Right cardiac atrium (tissue), 5 donors: ENCODE data around the gene MSH3. TPM values are rescaled to one million over a fixed set of nuclear protein-coding genes. Genes with fewer than 3 reads are reported as not detected.
A peak's percentile ranks its signal among the peaks of the same experiment; 100 is the strongest.
"Not testable (repeated sequence)": the region's sequence is repeated elsewhere in the genome, so short reads cannot be mapped to it uniquely, and the experiment has no call there.

Experiments used
- ATAC-seq, 2 donors: fragments of 200-7000 bp; cut with Tn5 transposase; one replicate each; pipeline versions ENCODE4 v1.8.0 to v1.9.1; 2020; ENCODE audit warnings: moderate library complexity in 2 of 2, mild to moderate bottlenecking in 1 of 2
- DNase-seq, 3 donors: peaks; one replicate each; pipeline ENCODE4 v3.0.0-alpha.2; 2020
- H3K27ac ChIP-seq: one replicate; pipeline ENCODE4 v1.5.1; 2013; ENCODE audit warnings: mild to moderate bottlenecking, low read length, control low read depth, moderate library complexity
- H3K27me3 ChIP-seq: one replicate; pipeline ENCODE4 v1.6.1; 2013; ENCODE audit not compliant: control insufficient read depth, insufficient read depth
- H3K4me1 ChIP-seq: one replicate; pipeline ENCODE4 v1.6.1; 2013; ENCODE audit warnings: low read length; ENCODE audit not compliant: control insufficient read depth, insufficient read depth
- H3K4me3 ChIP-seq: one replicate; pipeline ENCODE4 v1.5.1; 2013; ENCODE audit warnings: low read length, control low read depth
- H3K9me3 ChIP-seq: one replicate; pipeline ENCODE4 v1.6.1; 2013; ENCODE audit warnings: low read length; ENCODE audit not compliant: control insufficient read depth
- WGBS: extraction: QIAGEN DNeasy Blood & Tissue Kit; methylation state at CpG from one replicate; pipeline ENCODE4 v1.1.7; 2013; 5-methylcytosine and 5-hydroxymethylcytosine counted together
- intact Hi-C, 4 donors: fragments of 100-400 bp; cut with DNase I; formaldehyde crosslinking; loops; one replicate each; pipeline versions ENCODE4 v1.11.0 to v1.14.0; 2022 to 2023
- polyA plus RNA-seq: library from polyadenylated mRNA; stranded (reverse); fragments of 200-250 nt; gene quantifications from one replicate; pipeline ENCODE4 v1.2.3, GENCODE V29; 2013
- total RNA-seq, 4 donors: library from RNA; stranded (reverse); fragmentation: NEBNext Ultra II Directional; extraction: Animal tissue kit (Norgen Biotek cat#: 25700); gene quantifications; one replicate each; pipeline ENCODE4 v1.2.1, GENCODE V29; 2021
- donor health status: healthy with polysubstance abuse.
- donor health status: DM: no; HTN: yes; CAD: no.
- donor health status: DM: no; HTN: no; CAD: no.
- donor health status: DM: no; HTN: yes; CAD: no; lungs with severe emphysema.
- donor health status: DM: yes; HTN: yes; CAD: no.

MSH3 gene
- total and polyA plus RNA-seq, 5 donors: 4.2 to 12.4 (median 10.2) TPM

DNA sequence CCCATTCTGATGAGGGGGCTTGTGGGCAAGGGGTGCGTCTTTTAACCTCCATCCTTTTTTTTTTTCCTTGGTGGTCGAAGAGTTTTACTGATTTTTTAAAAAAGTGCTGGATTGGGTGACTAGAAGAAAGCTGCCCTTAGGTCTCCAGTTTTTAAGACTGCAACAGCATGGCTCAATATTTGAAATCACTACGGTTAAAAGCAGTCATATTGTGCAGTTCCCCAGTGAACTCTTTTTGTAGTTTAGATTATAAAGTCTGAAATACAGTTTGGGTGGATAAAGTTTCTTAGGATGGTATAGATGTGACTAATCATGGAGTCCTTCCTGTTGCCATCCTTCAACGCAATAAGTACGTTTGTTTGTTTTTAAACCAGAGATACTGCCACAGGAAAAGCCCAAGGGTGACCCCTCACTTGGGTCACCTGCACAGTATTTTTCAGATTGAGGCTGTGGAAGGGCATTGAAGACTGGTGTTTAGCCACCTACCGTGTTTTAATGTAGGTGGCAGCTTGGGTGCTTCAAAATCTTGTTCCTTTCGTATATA is 851 bp downstream of the MSH3 start:
- Histone ChIP-seq H3K9me3 (no peaks in the 10 kb centered on the region), H3K27ac (peak overlapping the region; percentile 84), H3K27me3 (no peaks in the 10 kb centered on the region), H3K4me3 (peak overlapping the region; percentile 87), H3K4me1 (peaks cover 4% of the 10 kb centered on the region)
- 23% methylated on average over 7 of the region's 7 CpGs for WGBS
- intact Hi-C loops: no loop called here
- ATAC-seq (no peak), DNase-seq (no peak)

DNA sequence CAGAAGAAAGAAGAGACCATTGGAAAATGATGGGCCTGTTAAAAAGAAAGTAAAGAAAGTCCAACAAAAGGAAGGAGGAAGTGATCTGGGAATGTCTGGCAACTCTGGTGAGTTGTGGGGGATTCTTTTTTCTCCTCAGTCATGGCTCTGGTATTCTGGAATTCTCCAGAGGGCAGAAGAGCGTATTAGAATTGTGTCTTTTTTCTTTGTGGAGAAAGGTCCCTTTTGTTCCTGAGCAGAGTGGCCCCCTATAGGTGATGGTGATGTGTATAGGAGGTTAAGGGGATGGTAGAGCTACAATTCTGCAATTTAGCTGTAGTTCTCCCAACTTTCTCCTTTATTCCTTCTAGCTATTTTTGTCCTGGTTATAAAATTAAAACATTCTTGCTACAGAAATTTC is 2.0 kb downstream of the MSH3 start:
- H3K4me3 ChIP-seq: no peak overlapping the region
- no peaks in the 10 kb centered on the region for H3K9me3 ChIP-seq
- WGBS: 80% methylated on average over 1 of the region's 1 CpG
- H3K27ac ChIP-seq: no peak overlapping the region
- H3K27me3 ChIP-seq: no peaks in the 10 kb centered on the region
- intact Hi-C loops: no loop called here
- no peak for DNase-seq
- peaks cover 4% of the 10 kb centered on the region for H3K4me1 ChIP-seq
- ATAC-seq: no peak

DNA sequence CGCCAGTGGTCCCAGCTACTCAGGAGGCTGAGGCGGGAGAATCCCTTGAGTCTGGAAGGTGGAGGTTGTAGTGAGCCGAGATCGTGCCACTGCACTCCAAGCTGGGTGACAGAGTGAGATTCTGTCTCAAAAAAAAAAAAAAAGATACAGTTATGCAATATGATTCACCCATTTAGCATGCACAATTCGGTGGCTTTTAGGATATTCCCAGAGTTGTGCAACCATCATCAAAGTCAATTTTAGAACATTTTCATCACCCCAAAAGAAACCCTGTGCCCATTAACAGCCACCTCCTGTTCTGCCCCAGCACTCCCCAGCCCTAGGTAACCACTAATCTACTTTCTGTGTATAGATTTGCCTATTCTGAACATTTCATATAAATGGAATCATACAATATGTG is 4.7 kb downstream of the MSH3 start:
- intact Hi-C loops: no loop called here
- DNase-seq (no peak), ATAC-seq (no peak)
- H3K27ac ChIP-seq: no peak overlapping the region
- peaks cover 4% of the 10 kb centered on the region for H3K4me1 ChIP-seq
- H3K4me3 ChIP-seq: no peak overlapping the region
- no peaks in the 10 kb centered on the region for H3K9me3 ChIP-seq
- whole genome bisulfite sequencing: 88% methylated on average over 5 of the region's 5 CpGs
- no peaks in the 10 kb centered on the region for H3K27me3 ChIP-seq

GRCh38 chr5:80660661-80661060 is 6.2 kb downstream of the MSH3 start:
- ATAC-seq, H3K9me3 ChIP-seq, DNase-seq, H3K4me3 ChIP-seq, intact Hi-C loops, H3K27me3 ChIP-seq, H3K4me1 ChIP-seq, H3K27ac ChIP-seq: not testable (repeated sequence)
- 91% methylated on average over 7 of the region's 7 CpGs for WGBS

GRCh38 chr5:80662108-80662507 is 7.7 kb downstream of the MSH3 start:
- intact Hi-C loops: no loop called here
- Histone ChIP-seq H3K4me1 (no peaks in the 10 kb centered on the region), H3K4me3 (no peak overlapping the region), H3K27ac (no peak overlapping the region), H3K27me3 (no peaks in the 10 kb centered on the region), H3K9me3 (no peaks in the 10 kb centered on the region)
- DNase-seq (no peak), ATAC-seq (no peak)
- WGBS: 98% methylated on average over 1 of the region's 1 CpG

- no peak for ATAC-seq
- intact Hi-C loops: no loop called here
- Histone ChIP-seq H3K9me3 (no peaks in the 10 kb centered on the region), H3K4me3 (no peak overlapping the region), H3K27ac (no peak overlapping the region), H3K4me1 (peaks cover 3% of the 10 kb centered on the region), H3K27me3 (no peaks in the 10 kb centered on the region)
- DNase-seq: no peak
- WGBS: 89% methylated on average over 4 of the region's 4 CpGs
Observed at GRCh38 chr5:80665057-80665456, 10.6 kb downstream of the MSH3 start.

- no peaks in the 10 kb centered on the region for H3K27me3 ChIP-seq
- no peak overlapping the region for H3K27ac ChIP-seq
- H3K9me3 ChIP-seq: no peaks in the 10 kb centered on the region
- peak; percentile 9 to 37 (median 26) for DNase-seq
- intact Hi-C loops: no loop called here
- no peak overlapping the region for H3K4me3 ChIP-seq
- 87% methylated on average over 8 of the region's 8 CpGs for WGBS
- H3K4me1 ChIP-seq: peaks cover 3% of the 10 kb centered on the region
- peak in 1 of 2 donors; percentile 20 for ATAC-seq
Observed at GRCh38 chr5:80667384-80667783, 12.9 kb downstream of the MSH3 start.

DNA sequence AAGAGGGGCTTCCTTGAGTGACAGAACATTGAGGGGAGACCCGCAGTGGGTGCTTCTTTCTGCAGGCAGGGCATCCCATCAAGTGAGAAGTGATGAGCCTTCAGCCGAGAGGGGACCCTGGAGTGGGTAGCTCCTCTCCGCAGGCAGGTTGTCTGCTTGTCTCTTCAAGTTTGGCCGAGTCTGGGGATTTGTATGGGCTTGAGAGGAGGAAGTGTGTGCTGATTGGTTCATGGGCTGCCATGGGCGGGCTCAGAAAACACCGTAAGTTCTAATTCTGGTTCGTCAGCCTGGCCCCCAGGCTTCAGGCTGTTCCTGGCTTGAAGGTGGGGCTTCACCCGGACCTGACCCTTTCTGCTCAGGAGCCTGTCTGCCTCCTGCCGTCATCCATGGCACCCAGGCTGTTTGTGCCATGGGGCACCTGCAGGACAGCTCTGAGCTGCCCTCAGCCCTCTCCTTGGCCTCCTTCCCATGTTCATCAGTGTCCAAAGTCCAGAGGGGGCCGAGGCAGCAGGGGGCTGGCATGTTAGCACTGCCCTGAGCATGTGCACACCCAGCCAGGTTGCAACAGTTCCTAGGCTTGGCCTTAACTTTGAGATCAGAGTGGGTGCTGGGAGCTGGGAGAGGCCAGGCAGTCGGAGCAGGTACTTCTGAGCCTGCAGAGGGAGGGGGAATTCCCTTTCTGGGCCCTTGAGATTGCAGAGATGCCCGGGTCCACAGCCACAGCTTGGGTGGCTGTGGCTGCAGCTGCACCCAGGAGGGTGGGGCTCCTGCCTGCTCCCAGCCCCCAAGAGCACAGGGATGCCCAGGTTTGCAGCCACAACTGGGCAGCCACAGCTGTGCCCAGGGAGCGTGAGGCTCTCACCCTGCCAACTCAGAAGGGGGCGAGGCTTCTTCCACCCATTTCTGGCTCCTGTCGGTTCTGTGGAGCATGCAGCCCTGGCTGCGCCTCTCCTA is 13.8 kb downstream of the MSH3 start:
- Histone ChIP-seq H3K9me3 (no peaks in the 10 kb centered on the region), H3K27ac (no peak overlapping the region), H3K4me3 (no peak overlapping the region), H3K4me1 (peaks cover 3% of the 10 kb centered on the region), H3K27me3 (no peaks in the 10 kb centered on the region)
- WGBS: 83% methylated on average over 16 of the region's 16 CpGs
- ATAC-seq (peak; percentile 36 to 59), DNase-seq (peak in 1 of 3 donors; percentile 48)
- intact Hi-C loops: no loop called here

DNA sequence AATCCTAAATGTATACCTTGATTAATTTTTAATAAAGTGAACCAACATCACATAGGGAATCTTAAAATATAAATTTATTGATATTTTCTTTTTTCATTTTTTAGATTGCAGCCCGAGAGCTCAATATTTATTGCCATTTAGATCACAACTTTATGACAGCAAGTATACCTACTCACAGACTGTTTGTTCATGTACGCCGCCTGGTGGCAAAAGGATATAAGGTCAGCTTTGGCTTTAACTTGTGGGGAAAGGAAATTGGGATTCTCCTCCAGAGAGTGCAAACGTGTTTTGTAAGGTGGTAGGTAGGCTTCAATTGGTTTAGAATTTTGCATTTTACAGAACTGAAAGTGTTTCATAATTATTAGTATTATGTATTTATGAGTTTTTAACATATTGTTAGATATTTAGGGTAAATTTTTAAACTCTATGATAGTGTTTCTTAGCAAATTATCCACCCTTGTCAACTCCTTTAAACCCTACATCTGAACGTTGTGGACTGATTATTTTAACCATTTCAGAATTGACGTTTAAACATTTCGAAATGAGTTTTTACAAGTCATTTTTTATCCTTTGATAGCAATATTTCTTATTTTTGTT is 17.8 kb downstream of the MSH3 start:
- 16% methylated on average over 7 of the region's 7 CpGs for WGBS
- no peaks in the 10 kb centered on the region for H3K27me3 ChIP-seq
- H3K4me1 ChIP-seq: peaks cover 3% of the 10 kb centered on the region
- H3K4me3 ChIP-seq: no peak overlapping the region
- intact Hi-C loops: loop anchor here in 2 of 4 donors (5.0 to 10.0 kb wide), 3 partner anchors 185 to 513 kb away; partner anchors contain the start of gene FAM151B (in 2 of the 2)
- DNase-seq: peak; percentile 71 to 79 (median 75)
- no peaks in the 10 kb centered on the region for H3K9me3 ChIP-seq
- no peak overlapping the region for H3K27ac ChIP-seq
- ATAC-seq: peak; percentile 72 to 74

GRCh38 chr5:80676706-80677105 is 22.3 kb downstream of the MSH3 start:
- no peaks in the 10 kb centered on the region for H3K27me3 ChIP-seq
- ATAC-seq (no peak), DNase-seq (no peak)
- intact Hi-C loops: loop anchor here in 1 of 4 donors (10.0 kb wide), 2 partner anchors 192 to 508 kb away; partner anchors contain the start of gene FAM151B
- H3K4me3 ChIP-seq: no peak overlapping the region
- H3K4me1 ChIP-seq: no peaks in the 10 kb centered on the region
- 68% methylated on average over 6 of the region's 6 CpGs for WGBS
- H3K27ac ChIP-seq: no peak overlapping the region
- no peaks in the 10 kb centered on the region for H3K9me3 ChIP-seq

GRCh38 chr5:80686757-80687156 is 32.3 kb downstream of the MSH3 start:
- ATAC-seq (no peak), DNase-seq (no peak)
- intact Hi-C loops: loop anchor here in 1 of 4 donors (10.0 kb wide), 1 partner anchor 508 kb away; no protein-coding TSS in a partner anchor
- H3K27me3 ChIP-seq: no peaks in the 10 kb centered on the region
- no peaks in the 10 kb centered on the region for H3K4me1 ChIP-seq
- H3K9me3 ChIP-seq: no peaks in the 10 kb centered on the region
- no peak overlapping the region for H3K27ac ChIP-seq
- H3K4me3 ChIP-seq: no peak overlapping the region
